ENCODE data around the gene KRTAP10-3.

The KRTAP10-3 gene

DNA sequence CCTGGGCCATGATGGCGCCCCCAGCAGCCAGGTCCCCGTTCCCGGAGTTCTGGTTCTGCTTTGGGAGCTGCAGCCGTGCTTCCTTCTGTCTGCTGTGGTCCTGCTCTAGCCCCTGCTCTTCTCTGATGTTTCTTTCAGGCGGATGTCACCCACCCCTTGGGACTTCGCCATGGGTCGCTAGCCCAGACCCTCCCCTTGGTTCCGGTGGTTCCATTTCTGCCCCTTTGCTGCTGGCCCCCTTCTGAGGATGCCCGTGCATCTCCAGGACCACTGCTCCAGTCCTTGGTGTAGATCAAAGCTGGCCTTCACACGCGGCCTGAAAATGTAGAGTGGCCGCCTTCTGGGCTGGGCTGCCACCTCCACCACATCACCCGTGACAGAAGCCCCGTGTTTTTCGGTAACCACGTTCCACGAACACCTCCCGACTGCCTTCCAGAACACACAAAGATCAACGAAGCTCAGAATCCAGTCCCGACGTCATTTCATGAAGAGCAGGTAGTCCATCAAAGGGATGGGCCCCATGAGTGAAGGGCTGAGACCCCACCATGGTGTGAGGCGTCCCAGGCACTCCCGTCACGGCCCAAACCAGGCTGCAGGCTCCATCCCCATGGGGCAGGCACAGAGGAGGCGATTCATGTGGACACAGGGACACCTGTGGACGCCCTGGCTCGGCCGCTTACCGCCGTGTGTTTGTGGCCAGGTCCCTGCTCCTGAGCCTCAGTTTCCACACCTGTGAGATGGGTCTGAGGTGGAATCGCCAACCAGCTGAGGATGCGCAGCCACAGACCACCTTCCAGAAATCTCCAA is 43.0 kb downstream of the KRTAP10-3 start:
- DNase-seq = no peak

DNA sequence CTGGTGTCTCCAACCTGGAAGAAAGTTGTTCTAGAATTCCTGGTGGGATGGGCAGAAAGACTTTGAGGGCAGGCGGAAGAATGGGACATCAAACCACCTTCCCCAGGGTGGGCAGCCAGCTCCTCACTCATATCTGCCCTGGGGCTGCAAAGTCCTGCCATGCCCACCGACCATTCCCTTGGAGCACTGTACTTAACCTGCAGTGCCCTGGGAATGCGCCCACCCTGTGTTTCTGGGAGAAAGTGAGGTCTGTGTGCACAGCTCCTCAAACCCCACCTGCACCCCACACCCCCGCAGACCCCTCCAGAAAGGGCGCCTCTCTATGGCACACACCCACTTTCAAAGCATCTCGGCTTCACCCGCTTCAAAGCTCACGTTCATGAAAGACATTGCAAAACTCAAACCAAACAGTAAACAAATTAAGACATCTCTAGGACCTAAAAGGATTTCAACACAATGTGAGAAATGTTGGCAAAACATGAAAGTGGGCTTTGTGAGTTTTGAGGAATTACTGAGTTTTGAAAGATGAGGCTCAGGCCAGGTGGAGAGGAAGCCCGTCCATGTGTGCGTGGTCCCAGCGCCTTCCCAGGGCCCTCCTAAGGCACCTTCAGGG is 43.7 kb downstream of the KRTAP10-3 start:
- DNase-seq = no peak

DNA sequence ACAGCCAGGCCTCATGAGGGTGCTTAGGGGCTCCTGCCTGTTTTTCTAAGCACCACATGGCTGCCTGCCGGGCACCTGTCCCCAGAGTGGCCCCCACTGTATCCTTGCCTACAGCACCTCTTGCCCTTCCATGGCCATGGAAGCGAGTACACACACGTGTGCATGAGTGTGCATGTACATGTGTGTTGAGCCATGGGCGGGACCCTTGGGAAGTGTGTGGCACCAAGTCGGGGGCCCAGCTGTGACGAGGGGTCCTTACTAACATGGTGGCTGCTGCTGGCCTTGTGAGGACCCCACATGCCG is 44.4 kb downstream of the KRTAP10-3 start:
- DNase-seq = no peak

DNA sequence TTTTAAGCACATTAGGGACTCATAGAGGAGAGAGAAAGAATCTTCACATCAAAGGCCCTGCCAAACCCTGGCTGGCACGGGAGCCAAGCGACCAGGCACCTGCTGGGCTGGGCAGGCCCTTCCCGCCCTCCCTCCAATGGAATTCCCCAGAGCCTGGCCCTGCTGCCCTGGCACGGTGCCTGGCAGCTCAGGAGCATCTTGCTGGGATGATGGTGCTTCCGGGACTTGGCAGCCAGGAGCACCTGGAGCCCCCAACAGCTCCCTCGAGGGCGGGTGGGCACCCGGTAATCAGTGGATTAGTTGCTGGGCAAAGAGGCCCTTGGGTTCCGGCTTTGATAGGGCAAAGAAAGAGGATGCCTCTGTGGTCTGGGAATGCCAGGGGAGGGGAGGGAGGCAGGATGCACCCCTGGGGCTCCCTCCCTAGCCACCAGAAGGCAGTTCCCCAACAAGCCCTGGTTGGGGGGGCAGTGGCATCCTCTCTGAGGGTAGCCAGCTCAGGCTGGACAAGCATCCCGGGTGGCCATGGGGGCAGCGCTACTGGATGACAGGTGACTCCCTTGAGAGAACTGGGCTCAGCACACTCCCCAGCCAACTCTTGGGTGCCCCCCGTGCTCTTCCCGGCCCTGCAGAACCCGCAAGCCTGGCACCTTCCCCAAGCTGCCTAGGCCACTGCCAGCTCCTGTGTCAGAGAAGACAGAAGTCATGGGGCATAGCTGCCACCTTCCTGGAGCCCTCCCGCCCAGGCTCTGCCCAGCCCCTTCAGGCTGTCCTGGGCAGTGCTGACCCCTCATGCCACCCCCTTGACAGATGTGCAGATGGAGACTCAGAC is 45.0 kb downstream of the KRTAP10-3 start:
- DNase-seq = no peak

DNA sequence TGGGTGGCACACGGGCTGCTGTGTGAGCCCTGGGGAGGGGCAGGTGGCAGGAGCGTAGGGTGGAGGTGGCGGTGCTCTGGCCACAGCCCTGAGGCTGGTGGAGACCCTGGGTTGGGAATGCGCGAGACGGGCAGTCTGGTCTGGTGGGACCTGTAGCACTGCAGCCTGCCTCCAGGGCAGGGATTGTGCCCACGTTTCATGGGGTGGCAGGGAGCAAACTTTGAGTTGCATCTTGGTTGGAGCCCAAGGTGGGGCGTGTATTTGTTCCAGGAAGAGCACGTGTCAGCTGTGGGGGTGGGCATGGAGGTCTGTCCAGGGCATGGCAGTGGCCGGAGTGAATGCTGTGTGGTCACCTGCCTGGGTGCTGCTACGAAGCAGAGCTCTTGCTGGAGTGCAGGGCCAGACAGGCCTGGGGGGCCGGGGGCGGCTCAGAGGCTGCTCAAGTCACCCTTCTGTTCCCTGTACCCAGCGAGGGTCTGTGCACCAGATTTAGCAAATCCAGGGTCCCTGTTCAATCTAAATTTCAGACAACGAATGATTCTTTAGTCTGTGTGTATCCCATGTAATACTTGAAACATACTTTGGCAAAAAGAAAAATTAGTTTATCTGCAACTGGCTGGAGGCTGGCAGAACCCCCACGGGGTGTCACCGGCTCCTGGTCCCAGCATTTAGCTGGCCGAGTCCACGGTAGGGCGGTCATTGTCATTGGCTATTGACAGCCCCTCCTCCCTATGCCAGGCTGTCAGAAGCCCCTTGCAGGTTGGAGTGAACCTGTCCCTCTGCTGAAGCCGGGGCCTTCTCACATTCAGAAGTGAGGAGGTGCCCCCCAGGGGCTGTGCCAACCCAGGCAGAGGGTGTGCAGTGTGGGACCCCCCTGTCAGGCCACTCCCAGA is 45.9 kb downstream of the KRTAP10-3 start:
- DNase-seq = no peak

DNA sequence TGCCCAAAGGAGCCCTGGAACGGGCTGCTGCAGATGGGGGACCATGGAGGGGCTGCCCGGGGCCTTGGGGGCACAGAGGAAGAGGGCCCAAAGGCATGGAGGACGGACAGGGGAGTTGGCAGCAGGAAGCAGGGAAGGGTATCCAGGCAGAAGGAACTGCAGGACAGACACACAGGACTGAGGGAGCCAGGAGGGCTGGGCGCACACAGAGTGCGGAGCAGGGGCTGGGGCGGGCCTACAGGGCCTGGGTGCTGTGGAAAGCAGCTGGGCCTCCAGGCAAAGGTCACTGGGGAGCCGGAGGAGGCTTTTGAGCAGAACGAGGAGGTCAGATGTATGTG is 46.7 kb downstream of the KRTAP10-3 start:
- no peak for DNase-seq

DNA sequence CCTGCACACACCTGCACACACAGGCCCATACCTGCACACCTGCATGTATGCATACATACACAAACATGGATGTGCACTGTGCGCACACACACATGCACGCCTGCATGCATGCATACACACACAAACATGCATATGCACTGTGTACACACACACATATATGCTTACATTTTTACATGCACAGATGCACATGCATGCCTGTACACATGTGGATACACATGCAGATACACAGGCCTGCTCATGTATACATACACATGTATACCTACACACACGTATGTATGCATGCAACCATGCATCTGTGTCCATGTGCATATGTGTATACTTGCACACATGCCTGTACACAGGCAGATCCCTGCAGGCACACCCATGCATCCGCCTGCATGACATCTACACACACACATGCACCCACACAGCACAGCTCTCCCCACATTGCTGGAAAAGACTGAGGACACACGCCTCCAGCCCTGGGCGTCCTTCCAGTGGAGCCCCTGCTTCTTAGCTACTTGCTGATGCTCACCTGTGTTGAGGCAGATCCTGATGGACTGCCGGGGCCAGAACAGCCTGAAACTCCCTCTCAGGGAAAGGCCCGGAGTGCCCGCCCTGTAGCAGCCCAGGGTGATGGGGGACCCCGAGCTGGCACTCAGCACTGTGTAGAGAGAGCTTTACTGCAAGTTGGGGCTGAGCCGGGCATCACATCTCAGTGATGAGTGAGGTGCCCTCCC is 47.2 kb downstream of the KRTAP10-3 start:
- no peak for DNase-seq

DNA sequence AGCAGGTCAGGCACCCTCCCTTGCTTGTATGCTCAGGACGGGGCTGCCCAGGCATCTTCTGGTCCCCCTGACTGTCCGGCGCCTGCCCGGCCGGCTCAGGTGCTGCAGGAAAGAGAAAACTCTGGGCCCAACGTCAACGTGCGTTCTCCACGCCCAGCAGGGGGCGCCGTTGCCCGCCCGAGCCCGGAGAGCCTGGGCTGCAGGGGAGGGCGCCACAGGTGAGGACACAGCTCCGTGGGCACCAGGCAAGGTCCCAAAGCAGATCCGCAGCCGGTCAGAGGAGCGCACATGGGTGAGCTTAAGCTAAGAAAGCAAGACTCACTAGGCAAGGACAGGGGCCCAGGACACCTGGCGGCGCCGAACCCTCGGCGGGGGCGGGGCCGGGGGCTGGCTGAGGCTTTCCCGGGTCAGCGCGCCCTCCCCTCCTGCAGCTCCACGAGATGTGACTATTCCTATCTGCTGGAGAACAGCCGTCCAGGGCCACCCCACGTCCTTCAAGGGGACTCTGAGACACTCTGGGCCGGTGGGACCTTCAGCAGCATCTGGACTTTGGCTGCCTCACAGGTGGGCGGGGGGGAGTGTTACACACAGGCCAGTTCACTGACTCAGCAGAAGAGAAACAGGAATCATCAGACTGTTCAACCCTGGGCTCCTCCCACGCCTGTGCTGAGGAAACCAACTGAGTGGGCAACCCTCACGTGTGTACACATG is 47.9 kb downstream of the KRTAP10-3 start:
- DNase-seq = peak; percentile 87

DNA sequence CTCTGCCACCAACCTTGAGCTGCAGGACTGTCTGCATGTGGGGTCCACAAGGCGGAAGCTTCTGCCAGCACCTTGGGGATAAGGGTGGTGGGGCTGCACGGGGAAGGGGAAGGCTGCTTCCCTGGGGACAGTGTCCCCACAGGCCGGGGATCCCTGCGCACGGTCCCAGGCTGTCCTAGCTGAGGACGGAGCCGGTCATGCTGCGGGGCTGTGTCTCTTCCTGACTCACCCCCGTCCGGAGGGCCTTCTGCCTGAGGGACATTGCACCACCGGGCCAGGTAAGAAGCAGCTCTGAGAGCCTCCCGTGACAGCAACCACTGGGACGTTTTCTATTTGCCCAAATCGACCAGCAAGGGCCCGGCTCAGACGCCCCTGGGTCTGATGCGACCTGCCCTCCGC is 48.5 kb downstream of the KRTAP10-3 start:
- no peak for DNase-seq

DNA sequence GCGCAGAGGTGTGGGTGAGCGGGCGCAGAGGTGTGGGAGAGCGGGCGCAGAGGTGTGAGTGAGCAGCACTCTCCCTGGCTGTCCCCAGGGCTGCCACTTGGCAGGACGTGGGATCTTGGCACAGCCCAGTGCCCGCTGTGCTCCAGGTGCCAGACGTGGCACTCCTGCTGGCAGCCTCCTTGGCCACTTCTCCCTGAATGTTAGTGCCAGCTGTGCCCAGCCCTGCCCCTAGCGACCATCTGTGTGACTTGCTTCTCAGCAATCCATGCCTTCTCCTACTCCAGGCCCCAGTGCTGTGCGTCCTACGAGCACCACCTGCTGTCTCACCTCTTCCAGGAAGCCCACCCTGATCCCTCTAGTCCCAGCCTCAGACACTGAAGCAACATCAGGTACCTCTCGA is 49.1 kb downstream of the KRTAP10-3 start:
- DNase-seq = no peak

DNA sequence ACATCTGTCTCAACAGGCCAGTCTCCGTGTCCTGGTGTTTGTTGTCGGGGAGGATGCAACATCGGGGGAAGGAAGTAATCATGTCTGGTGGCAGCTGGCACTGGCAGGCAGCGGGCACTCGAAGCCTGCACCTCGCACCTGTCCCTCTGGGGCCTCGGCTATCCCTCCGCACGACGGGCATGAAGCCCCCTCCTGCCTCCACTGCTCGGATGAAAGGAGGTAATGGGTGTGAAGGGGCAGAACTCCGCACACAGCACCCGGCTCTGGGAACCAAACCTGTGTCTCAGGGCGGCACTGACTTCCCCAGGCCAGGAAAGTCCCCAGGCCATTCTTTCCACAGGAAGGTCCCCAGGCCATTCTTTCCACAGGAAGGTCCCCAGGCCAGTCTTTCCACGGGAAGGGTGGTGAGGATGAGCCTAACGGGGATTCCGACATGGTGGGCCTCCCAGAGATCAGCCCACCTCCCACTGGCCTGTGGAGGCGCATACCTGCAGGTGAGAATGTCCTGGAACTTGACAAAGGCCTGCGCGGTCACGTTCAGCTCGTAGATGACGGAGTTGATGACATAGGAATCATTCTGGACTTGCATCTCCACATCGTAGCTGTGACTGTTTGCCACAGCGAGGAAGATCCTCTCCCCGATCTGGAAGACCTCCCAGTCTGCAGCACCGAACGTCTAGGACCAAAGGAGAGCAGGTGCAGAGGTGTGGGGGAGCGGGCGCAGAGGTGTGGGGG is 49.7 kb downstream of the KRTAP10-3 start:
- no peak for DNase-seq

DNA sequence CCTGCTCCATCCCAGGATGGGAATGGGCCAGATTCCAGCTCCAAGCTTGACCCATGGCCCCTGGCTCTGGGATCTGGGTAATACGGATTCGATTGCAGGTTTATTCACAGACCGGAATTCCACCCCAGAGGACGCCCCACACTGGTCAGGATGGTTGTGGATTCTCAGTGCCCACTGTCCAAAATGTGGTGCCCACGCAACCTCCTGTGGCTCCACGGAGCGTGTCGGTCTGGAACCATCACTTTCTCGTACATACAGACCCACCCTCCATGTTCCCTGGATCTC is 50.2 kb downstream of the KRTAP10-3 start:
- no peak for DNase-seq

Data from stimulated activated CD8-positive, alpha-beta memory T cell treated with anti-CD3 and anti-CD28 coated beads, Interleukin-4, amount 100 ng/mL, for 48 hours (primary cell).